HepG2 (cell line): ENCODE results near the gene VDR. TPM values are rescaled to one million over a fixed set of nuclear protein-coding genes. Genes with fewer than 3 reads are reported as not detected.

ENCODE experiments used
- ATF2 ChIP-seq: sonication (generic); formaldehyde crosslinking; IDR thresholded peaks from 2 replicates; pipeline ENCODE4 v1.4.0; 2020; ENCODE audit warnings: missing genetic modification reagents
- CSRNP2 ChIP-seq: sonication (generic); formaldehyde crosslinking; conservative IDR thresholded peaks from 2 replicates; pipeline ENCODE4 v1.8.0; 2022; ENCODE audit warnings: low read depth, missing genetic modification reagents
- FOSL2 ChIP-seq: sonication (generic); formaldehyde crosslinking; IDR thresholded peaks from 2 replicates; pipeline ENCODE4 v1.4.0; 2020; ENCODE audit warnings: missing genetic modification reagents
- HES4 ChIP-seq: sonication (generic); formaldehyde crosslinking; IDR thresholded peaks from 2 replicates; pipeline ENCODE4 v1.9.0; 2021; ENCODE audit warnings: mild to moderate bottlenecking, missing genetic modification reagents, borderline replicate concordance
- IKZF5 ChIP-seq: IDR thresholded peaks from 2 replicates; pipeline ENCODE4 v1.6.1; 2018; ENCODE audit warnings: missing genetic modification reagents, mild to moderate bottlenecking, missing compliant biosample characterization
- MED13 ChIP-seq: sonication (generic); formaldehyde crosslinking; IDR thresholded peaks from 2 replicates; pipeline ENCODE4 v1.5.0; 2020; ENCODE audit warnings: missing genetic modification reagents
- NFAT5 ChIP-seq: sonication (generic); formaldehyde crosslinking; IDR thresholded peaks from 2 replicates; pipeline ENCODE4 v1.4.0; 2020; ENCODE audit warnings: missing genetic modification reagents
- REPIN1 ChIP-seq: sonication (generic); formaldehyde crosslinking; IDR thresholded peaks from 2 replicates; pipeline ENCODE4 v1.8.0; 2022; ENCODE audit warnings: missing genetic modification reagents, low read depth, mild to moderate bottlenecking, borderline replicate concordance
- SP2 ChIP-seq: sonication (generic); formaldehyde crosslinking; IDR thresholded peaks from 2 replicates; pipeline ENCODE4 v1.5.1; 2020; ENCODE audit warnings: mild to moderate bottlenecking, missing genetic modification reagents
- TCF12 ChIP-seq, 2 experiments: fragments of 450-650 bp in 1 of 2; sonication (generic) in 1 of 2; formaldehyde crosslinking in 1 of 2; IDR thresholded peaks; 2 replicates each; pipeline versions ENCODE4 v1.6.1 to v1.8.0; 2017 to 2022; ENCODE audit warnings: antibody characterized with exemption in 1 of 2, mild to moderate bottlenecking in 1 of 2, missing genetic modification reagents in 1 of 2, moderate library complexity in 1 of 2
- TOE1 ChIP-seq: sonication (generic); formaldehyde crosslinking; IDR thresholded peaks from 2 replicates; pipeline ENCODE4 v1.4.0; 2020; ENCODE audit warnings: mild to moderate bottlenecking, missing genetic modification reagents
- TSC22D2 ChIP-seq: sonication (generic); formaldehyde crosslinking; IDR thresholded peaks from 2 replicates; pipeline ENCODE4 v1.5.1; 2020; ENCODE audit warnings: missing genetic modification reagents, mild to moderate bottlenecking, borderline replicate concordance
- ZMYM2 ChIP-seq: sonication (generic); formaldehyde crosslinking; IDR thresholded peaks from 2 replicates; pipeline ENCODE4 v1.8.0; 2022; ENCODE audit warnings: mild to moderate bottlenecking, missing genetic modification reagents
- ZNF333 ChIP-seq: sonication (generic); formaldehyde crosslinking; IDR thresholded peaks from 2 replicates; pipeline ENCODE4 v1.4.0; 2020; ENCODE audit warnings: mild to moderate bottlenecking, missing genetic modification reagents, borderline replicate concordance
- ZNF816 ChIP-seq: sonication (generic); formaldehyde crosslinking; IDR thresholded peaks from 2 replicates; pipeline ENCODE4 v1.8.0; 2022; ENCODE audit warnings: missing genetic modification reagents, mild to moderate bottlenecking, borderline replicate concordance
- polyA plus RNA-seq, 8 experiments: library from polyadenylated mRNA; depleted of rRNA in 3 of 8; stranded (reverse) in 7 of 8; unstranded in 1 of 8; fragments of >200 nt; fragmentation: Illumina TruSeq in 4 of 8; extraction: Trizol in 4 of 8; gene quantifications; 2 replicates each; pipeline versions ENCODE4 v1.2.1 to v1.2.3, GENCODE V29; 2011 to 2016; ENCODE audit warnings: low read depth in 4 of 8, missing spikeins in 1 of 8, mixed read lengths in 1 of 8; ENCODE audit not compliant: insufficient read depth in 1 of 8
- total RNA-seq, 5 experiments: library from RNA; depleted of rRNA; stranded (reverse); fragments of >200 nt; fragmentation: Illumina TruSeq; extraction: Trizol; gene quantifications; 2 replicates each; pipeline ENCODE4 v1.2.3, GENCODE V29; 2016; ENCODE audit warnings: low read depth in 1 of 5

VDR gene
- total and polyA plus RNA-seq, 2 of the 13 experiments (the other 11 are each of a cell fraction or from before 2014, with no cell fraction given): 0.08 to 0.33 TPM

- TF ChIP-seq NFAT5 (no peak; the same call in 1 of the 2 replicates), HES4 (no peak), ATF2 (CRISPR knock-in tag) (no peak), REPIN1 (CRISPR knock-in tag) (no peak), TSC22D2 (no peak), ZNF816 (CRISPR knock-in tag) (no peak), MED13 (CRISPR knock-in tag) (no peak), SP2 (CRISPR knock-in tag) (no peak), ZNF333 (0 out of 2 replicates have a peak, but pooled peaks have one; percentile 36), TCF12 (IDR thresholded peaks at IDR 0.05) (no peak), TCF12 (CRISPR knock-in tag; IDR thresholded peaks at IDR 0.05) (no peak), IKZF5 (CRISPR knock-in tag) (no peak), CSRNP2 (CRISPR knock-in tag) (no peak), TOE1 (CRISPR knock-in tag) (no peak), FOSL2 (CRISPR knock-in tag) (no peak), ZMYM2 (CRISPR knock-in tag) (no peak)
Measured at GRCh38 chr12:47904713-47905709, at the start of gene VDR (continued).
